ENCODE measurements around the gene ASF1A. TPM values are rescaled to one million over a fixed set of nuclear protein-coding genes. Genes with fewer than 3 reads are reported as not detected.

The ASF1A gene
- polyA plus RNA-seq, 4 donors = 10.5 to 18.7 (median 13.3) TPM

- Histone ChIP-seq H3K4me3 (ENCODE audit: low read depth in 1 of 3, low read length in 3 of 3) (no peak overlapping the region), H3K4me1 (ENCODE audit: control insufficient read depth in 3 of 3, insufficient read depth in 2 of 3, low read depth in 1 of 3, low read length in 2 of 3) (no peaks in the 10 kb centered on the region), H3K36me3 (ENCODE audit: control insufficient read depth in 3 of 3, insufficient read depth in 2 of 3, low read depth in 1 of 3, low read length in 3 of 3) (peaks cover 2 to 24% (median 21%) of the 10 kb centered on the region in 3 donors), H3K27ac (ENCODE audit: low read depth in 1 of 3, low read length in 2 of 3) (no peak overlapping the region), H3K27me3 (ENCODE audit: control insufficient read depth in 3 of 3, insufficient read depth in 3 of 3, low read length in 3 of 3) (no peaks in the 10 kb centered on the region), H3K9me3 (ENCODE audit: control insufficient read depth in 2 of 2, insufficient read depth in 1 of 2, low read depth in 1 of 2, low read length in 1 of 2) (no peaks in the 10 kb centered on the region)
- DNase-seq (no peak), FAIRE-seq (no peak)
- 89 to 94% (median 93%) methylated on average over 3 of the region's 3 CpGs for WGBS, 3 donors
These were observed 29.1 kb downstream of the ASF1A start for GRCh38 chr6:118923035-118923434.

- no peak for DNase-seq
- Histone ChIP-seq H3K4me3 (ENCODE audit: low read depth in 1 of 3, low read length in 3 of 3) (no peak overlapping the region), H3K36me3 (ENCODE audit: control insufficient read depth in 3 of 3, insufficient read depth in 2 of 3, low read depth in 1 of 3, low read length in 3 of 3) (peaks cover 2 to 4% (median 3%) of the 10 kb centered on the region in 3 donors), H3K27ac (ENCODE audit: low read depth in 1 of 3, low read length in 2 of 3) (no peak overlapping the region), H3K9me3 (ENCODE audit: control insufficient read depth in 2 of 2, insufficient read depth in 1 of 2, low read depth in 1 of 2, low read length in 1 of 2) (no peaks in the 10 kb centered on the region), H3K27me3 (ENCODE audit: control insufficient read depth in 3 of 3, insufficient read depth in 3 of 3, low read length in 3 of 3) (no peaks in the 10 kb centered on the region), H3K4me1 (ENCODE audit: control insufficient read depth in 3 of 3, insufficient read depth in 2 of 3, low read depth in 1 of 3, low read length in 2 of 3) (peaks cover 0 to 5% (median 0%) of the 10 kb centered on the region in 3 donors)
- 96 to 98% (median 97%) methylated on average over 3 of the region's 3 CpGs for WGBS, 3 donors
- no peak for FAIRE-seq
These were observed 36.7 kb downstream of the ASF1A start for GRCh38 chr6:118930680-118931079.

GRCh38 chr6:118931436-118931835, 37.5 kb downstream of the ASF1A start:
- 91 to 97% (median 94%) methylated on average over 5 of the region's 5 CpGs for WGBS, 3 donors
- no peak overlapping the region for H3K27ac ChIP-seq (ENCODE audit: low read depth in 1 of 3, low read length in 2 of 3)
- peaks cover 0 to 5% (median 0%) of the 10 kb centered on the region in 3 donors for H3K4me1 ChIP-seq (ENCODE audit: control insufficient read depth in 3 of 3, insufficient read depth in 2 of 3, low read depth in 1 of 3, low read length in 2 of 3)
- H3K36me3 ChIP-seq (ENCODE audit: control insufficient read depth in 3 of 3, insufficient read depth in 2 of 3, low read depth in 1 of 3, low read length in 3 of 3) = peaks cover 2 to 4% (median 3%) of the 10 kb centered on the region in 3 donors
- H3K9me3 ChIP-seq (ENCODE audit: control insufficient read depth in 2 of 2, insufficient read depth in 1 of 2, low read depth in 1 of 2, low read length in 1 of 2) = no peaks in the 10 kb centered on the region
- DNase-seq (no peak), FAIRE-seq (no peak)
- H3K4me3 ChIP-seq (ENCODE audit: low read depth in 1 of 3, low read length in 3 of 3) = no peak overlapping the region
- no peaks in the 10 kb centered on the region for H3K27me3 ChIP-seq (ENCODE audit: control insufficient read depth in 3 of 3, insufficient read depth in 3 of 3, low read length in 3 of 3)

GRCh38 chr6:118932421-118932820, 38.5 kb downstream of the ASF1A start:
- Histone ChIP-seq H3K9me3 (ENCODE audit: control insufficient read depth in 2 of 2, insufficient read depth in 1 of 2, low read depth in 1 of 2, low read length in 1 of 2) (no peaks in the 10 kb centered on the region), H3K27me3 (ENCODE audit: control insufficient read depth in 3 of 3, insufficient read depth in 3 of 3, low read length in 3 of 3) (no peaks in the 10 kb centered on the region), H3K4me3 (ENCODE audit: low read depth in 1 of 3, low read length in 3 of 3) (no peak overlapping the region), H3K36me3 (ENCODE audit: control insufficient read depth in 3 of 3, insufficient read depth in 2 of 3, low read depth in 1 of 3, low read length in 3 of 3) (peaks cover 2 to 4% (median 3%) of the 10 kb centered on the region in 3 donors), H3K4me1 (ENCODE audit: control insufficient read depth in 3 of 3, insufficient read depth in 2 of 3, low read depth in 1 of 3, low read length in 2 of 3) (peaks cover 0 to 5% (median 0%) of the 10 kb centered on the region in 3 donors), H3K27ac (ENCODE audit: low read depth in 1 of 3, low read length in 2 of 3) (no peak overlapping the region)
- DNase-seq (peak; percentile 8 to 28), FAIRE-seq (no peak)
- 20 to 45% (median 22%) methylated on average over 2 of the region's 2 CpGs for WGBS, 3 donors

GRCh38 chr6:118933855-118934460, 40.0 kb downstream of the ASF1A start:
- Histone ChIP-seq H3K9me3 (ENCODE audit: control insufficient read depth in 2 of 2, insufficient read depth in 1 of 2, low read depth in 1 of 2, low read length in 1 of 2) (no peaks in the 10 kb centered on the region), H3K36me3 (ENCODE audit: control insufficient read depth in 3 of 3, insufficient read depth in 2 of 3, low read depth in 1 of 3, low read length in 3 of 3) (peaks cover 0 to 3% (median 2%) of the 10 kb centered on the region in 3 donors), H3K27ac (ENCODE audit: low read depth in 1 of 3, low read length in 2 of 3) (peak overlapping the region; percentile 45 to 99 (median 55)), H3K27me3 (ENCODE audit: control insufficient read depth in 3 of 3, insufficient read depth in 3 of 3, low read length in 3 of 3) (no peaks in the 10 kb centered on the region), H3K4me1 (ENCODE audit: control insufficient read depth in 3 of 3, insufficient read depth in 2 of 3, low read depth in 1 of 3, low read length in 2 of 3) (peaks cover 0 to 5% (median 0%) of the 10 kb centered on the region in 3 donors), H3K4me3 (ENCODE audit: low read depth in 1 of 3, low read length in 3 of 3) (peak overlapping the region; percentile 64 to 96 (median 78))
- FAIRE-seq (no peak), DNase-seq (peak in 1 of 2 donors; percentile 45)
- WGBS, 3 donors = 7 to 18% (median 9%) methylated on average over 8 of the region's 8 CpGs

GRCh38 chr6:118934461-118935330, 40.7 kb downstream of the ASF1A start, which contains the start of gene MCM9:
TSS of gene MCM9 (minus strand) at chr6:118935159. CDS start at chr6:118931723, 3,436 bp downstream.
- FAIRE-seq (no peak), DNase-seq (peak; percentile 92 to 95)
- Histone ChIP-seq H3K4me3 (ENCODE audit: low read depth in 1 of 3, low read length in 3 of 3) (peak within 1 kb of the TSS; percentile 64 to 96 (median 78)), H3K27ac (ENCODE audit: low read depth in 1 of 3, low read length in 2 of 3) (peak within 1 kb of the TSS; percentile 91 to 99 (median 98)), H3K9me3 (ENCODE audit: control insufficient read depth in 2 of 2, insufficient read depth in 1 of 2, low read depth in 1 of 2, low read length in 1 of 2) (no peaks in the 10 kb centered on the region), H3K36me3 (ENCODE audit: control insufficient read depth in 3 of 3, insufficient read depth in 2 of 3, low read depth in 1 of 3, low read length in 3 of 3) (peaks cover 2 to 3% (median 2%) of the 10 kb centered on the region in 3 donors), H3K4me1 (ENCODE audit: control insufficient read depth in 3 of 3, insufficient read depth in 2 of 3, low read depth in 1 of 3, low read length in 2 of 3) (peaks cover 0 to 5% (median 0%) of the 10 kb centered on the region in 3 donors), H3K27me3 (ENCODE audit: control insufficient read depth in 3 of 3, insufficient read depth in 3 of 3, low read length in 3 of 3) (no peaks in the 10 kb centered on the region)
- WGBS, 3 donors = 0 to 1% (median 1%) methylated on average over 78 to 95 of the region's 95 CpGs

- 4 to 45% (median 23%) methylated on average over 1 of the region's 1 CpG for WGBS, 3 donors
- Histone ChIP-seq H3K36me3 (ENCODE audit: control insufficient read depth in 3 of 3, insufficient read depth in 2 of 3, low read depth in 1 of 3, low read length in 3 of 3) (peaks cover 2 to 6% (median 3%) of the 10 kb centered on the region in 3 donors), H3K27me3 (ENCODE audit: control insufficient read depth in 3 of 3, insufficient read depth in 3 of 3, low read length in 3 of 3) (no peaks in the 10 kb centered on the region), H3K27ac (ENCODE audit: low read depth in 1 of 3, low read length in 2 of 3) (peak overlapping the region in 2 of 3 donors; percentile 95 to 98), H3K4me1 (ENCODE audit: control insufficient read depth in 3 of 3, insufficient read depth in 2 of 3, low read depth in 1 of 3, low read length in 2 of 3) (peaks cover 0 to 5% (median 0%) of the 10 kb centered on the region in 3 donors), H3K9me3 (ENCODE audit: control insufficient read depth in 2 of 2, insufficient read depth in 1 of 2, low read depth in 1 of 2, low read length in 1 of 2) (peaks cover 0 to 4% of the 10 kb centered on the region in 2 donors), H3K4me3 (ENCODE audit: low read depth in 1 of 3, low read length in 3 of 3) (peak overlapping the region in 2 of 3 donors; percentile 78 to 96)
- FAIRE-seq (peak; percentile 10), DNase-seq (no peak)
These were observed 41.3 kb downstream of the ASF1A start for GRCh38 chr6:118935331-118935668.

DNA sequence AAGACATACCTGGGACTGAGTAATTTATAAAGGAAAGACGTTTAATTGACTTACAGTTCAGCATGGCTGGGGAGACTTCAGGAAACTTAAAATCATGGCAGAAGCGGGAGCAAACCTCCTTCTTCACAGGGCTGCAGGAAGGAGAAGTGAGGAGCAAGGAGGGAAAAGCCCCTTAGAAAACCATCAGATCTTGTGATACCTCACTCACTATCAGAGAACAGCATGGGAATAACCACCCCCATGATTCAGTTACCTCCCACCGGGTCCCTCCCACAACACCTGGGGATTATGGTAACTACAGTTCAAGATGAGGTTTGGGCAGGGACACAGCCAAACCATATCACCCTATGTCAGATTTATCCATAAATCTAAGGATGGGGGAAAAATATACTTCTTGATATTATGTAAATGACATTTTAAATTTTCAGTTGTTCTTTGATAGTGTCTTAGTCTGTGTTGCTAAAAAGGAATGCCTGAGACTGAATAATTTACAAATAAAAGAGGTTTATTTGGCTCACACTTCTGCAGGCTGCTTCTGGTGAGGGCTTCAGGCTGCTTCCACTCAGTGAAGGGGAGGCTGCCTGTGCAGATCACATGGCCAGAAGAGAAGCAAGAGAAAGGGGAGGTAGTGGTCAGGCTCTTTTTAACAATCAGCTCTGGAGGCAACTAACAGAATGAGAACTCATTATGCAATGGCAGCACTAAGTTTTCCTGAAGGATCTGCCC, 42.2 kb downstream of the ASF1A start:
- H3K36me3 ChIP-seq (ENCODE audit: control insufficient read depth in 3 of 3, insufficient read depth in 2 of 3, low read depth in 1 of 3, low read length in 3 of 3) = peaks cover 2 to 12% (median 3%) of the 10 kb centered on the region in 3 donors
- FAIRE-seq (no peak), DNase-seq (no peak)
- 60 to 80% (median 64%) methylated on average over 3 of the region's 3 CpGs for WGBS, 3 donors
- no peak overlapping the region for H3K27ac ChIP-seq (ENCODE audit: low read depth in 1 of 3, low read length in 2 of 3)
- peaks cover 0 to 12% of the 10 kb centered on the region in 2 donors for H3K9me3 ChIP-seq (ENCODE audit: control insufficient read depth in 2 of 2, insufficient read depth in 1 of 2, low read depth in 1 of 2, low read length in 1 of 2)
- H3K4me3 ChIP-seq (ENCODE audit: low read depth in 1 of 3, low read length in 3 of 3) = no peak overlapping the region
- no peaks in the 10 kb centered on the region for H3K27me3 ChIP-seq (ENCODE audit: control insufficient read depth in 3 of 3, insufficient read depth in 3 of 3, low read length in 3 of 3)
- peaks cover 0 to 5% (median 0%) of the 10 kb centered on the region in 3 donors for H3K4me1 ChIP-seq (ENCODE audit: control insufficient read depth in 3 of 3, insufficient read depth in 2 of 3, low read depth in 1 of 3, low read length in 2 of 3)

All from small intestine (tissue), 7 donors.